PFSK-1 (cell line): Measurements from ENCODE around the gene PRDX4.

Experiments
- FOXP2 ChIP-seq: optimal IDR thresholded peaks from 2 replicates; pipeline ENCODE3; 2011; ENCODE audit warnings: borderline replicate concordance, control low read depth, inconsistent platforms; ENCODE audit not compliant: insufficient read depth; ENCODE audit errors: extremely low read length, extremely low read depth
- POLR2AphosphoS5 ChIP-seq: IDR thresholded peaks from 2 replicates; pipeline ENCODE4 v1.6.1; 2012; ENCODE audit warnings: low read depth, mild to moderate bottlenecking, control low read depth, low read length, moderate library complexity
- SIN3A ChIP-seq: IDR thresholded peaks from 2 replicates; pipeline ENCODE4 v1.6.1; 2012; ENCODE audit warnings: mild to moderate bottlenecking, low read length, moderate library complexity, borderline replicate concordance; ENCODE audit not compliant: insufficient read depth
- TAF1 ChIP-seq: IDR thresholded peaks from 2 replicates; pipeline ENCODE4 v1.6.1; 2012; ENCODE audit warnings: low read length, control low read depth, borderline replicate concordance; ENCODE audit not compliant: insufficient read depth
- TF ChIP-seq, protein P1 (sequence below), 2 experiments: IDR thresholded peaks; 2 replicates each; pipeline versions ENCODE4 v1.6.1 to v1.8.0; 2011 to 2012; ENCODE audit warnings: low read depth in 2 of 2, low read length in 2 of 2, control low read depth in 1 of 2, inconsistent platforms in 1 of 2, mild to moderate bottlenecking in 1 of 2, moderate library complexity in 1 of 2; ENCODE audit not compliant: insufficient read depth in 1 of 2

DNA sequence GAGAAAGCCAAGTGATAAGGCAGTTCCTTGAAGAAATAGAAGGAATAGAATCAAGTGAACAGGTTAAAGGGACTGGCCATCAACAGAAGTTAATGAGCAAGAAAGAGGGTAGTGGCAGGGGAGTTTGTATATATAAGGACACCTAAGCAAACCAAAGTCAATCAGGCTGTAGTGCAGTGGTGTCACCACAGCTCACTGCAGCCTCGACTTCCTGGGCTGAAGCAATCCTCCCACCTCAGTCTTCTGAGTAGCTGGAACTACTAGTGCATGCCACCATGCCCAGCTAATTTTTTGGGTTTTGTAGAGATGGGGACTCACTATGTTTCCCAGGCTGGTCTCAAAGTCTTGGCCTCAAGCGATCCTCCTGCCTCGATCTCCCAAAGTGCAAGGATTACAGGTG is 59.9 kb downstream of the PRDX4 start:
- TF ChIP-seq POLR2AphosphoS5: no peak
- TF ChIP-seq TAF1: no peak
- TF ChIP-seq, protein P1, sequence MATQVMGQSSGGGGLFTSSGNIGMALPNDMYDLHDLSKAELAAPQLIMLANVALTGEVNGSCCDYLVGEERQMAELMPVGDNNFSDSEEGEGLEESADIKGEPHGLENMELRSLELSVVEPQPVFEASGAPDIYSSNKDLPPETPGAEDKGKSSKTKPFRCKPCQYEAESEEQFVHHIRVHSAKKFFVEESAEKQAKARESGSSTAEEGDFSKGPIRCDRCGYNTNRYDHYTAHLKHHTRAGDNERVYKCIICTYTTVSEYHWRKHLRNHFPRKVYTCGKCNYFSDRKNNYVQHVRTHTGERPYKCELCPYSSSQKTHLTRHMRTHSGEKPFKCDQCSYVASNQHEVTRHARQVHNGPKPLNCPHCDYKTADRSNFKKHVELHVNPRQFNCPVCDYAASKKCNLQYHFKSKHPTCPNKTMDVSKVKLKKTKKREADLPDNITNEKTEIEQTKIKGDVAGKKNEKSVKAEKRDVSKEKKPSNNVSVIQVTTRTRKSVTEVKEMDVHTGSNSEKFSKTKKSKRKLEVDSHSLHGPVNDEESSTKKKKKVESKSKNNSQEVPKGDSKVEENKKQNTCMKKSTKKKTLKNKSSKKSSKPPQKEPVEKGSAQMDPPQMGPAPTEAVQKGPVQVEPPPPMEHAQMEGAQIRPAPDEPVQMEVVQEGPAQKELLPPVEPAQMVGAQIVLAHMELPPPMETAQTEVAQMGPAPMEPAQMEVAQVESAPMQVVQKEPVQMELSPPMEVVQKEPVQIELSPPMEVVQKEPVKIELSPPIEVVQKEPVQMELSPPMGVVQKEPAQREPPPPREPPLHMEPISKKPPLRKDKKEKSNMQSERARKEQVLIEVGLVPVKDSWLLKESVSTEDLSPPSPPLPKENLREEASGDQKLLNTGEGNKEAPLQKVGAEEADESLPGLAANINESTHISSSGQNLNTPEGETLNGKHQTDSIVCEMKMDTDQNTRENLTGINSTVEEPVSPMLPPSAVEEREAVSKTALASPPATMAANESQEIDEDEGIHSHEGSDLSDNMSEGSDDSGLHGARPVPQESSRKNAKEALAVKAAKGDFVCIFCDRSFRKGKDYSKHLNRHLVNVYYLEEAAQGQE (IDR thresholded peaks at IDR 0.05; ENCODE audit: insufficient read depth in 1 of 2, low read depth in 2 of 2, low read length in 2 of 2): no peak
- TF ChIP-seq SIN3A: no peak
- TF ChIP-seq FOXP2: no peak
